Measurements from ENCODE around the gene OR8S1. TPM values are rescaled to one million over a fixed set of nuclear protein-coding genes. Genes with fewer than 3 reads are reported as not detected.

OR8S1 gene
- total RNA-seq: not detected
- polyA plus RNA-seq: not detected
- long read RNA-seq, donor 1: 0 reads
- long read RNA-seq, donor 2: 0 reads

- DNase-seq (no peak), ATAC-seq (no peak)
- intact Hi-C loops (cut with DNase I): no loop called here
- no peaks in the 10 kb centered on the region for H3K4me1 ChIP-seq
- H3K36me3 ChIP-seq (ENCODE audit: insufficient read depth in 1 of 2, low read depth in 1 of 2): no peaks in the 10 kb centered on the region
- WGBS, 3 donors: 79 to 81% (median 79%) methylated on average over 5 of the region's 5 CpGs
- no peak within 1 kb of the TSS for H3K4me3 ChIP-seq
- H3K27ac ChIP-seq: no peak within 1 kb of the TSS
- TF ChIP-seq CTCF (IDR thresholded peaks at IDR 0.05): no peak
- no peaks in the 10 kb centered on the region for H3K9me3 ChIP-seq
- peaks cover 0 to 4% (median 0%) of the 10 kb centered on the region in 3 donors for H3K27me3 ChIP-seq (ENCODE audit: insufficient read depth in 3 of 3, low read length in 2 of 3)
Observed at GRCh38 chr12:48525332-48525731, at the start of gene OR8S1. TSS of gene OR8S1 (plus strand) at chr12:48525632. CDS start at chr12:48525632, 0 bp downstream.

- DNase-seq (no peak), ATAC-seq (no peak)
- H3K9me3 ChIP-seq: no peaks in the 10 kb centered on the region
- H3K27me3 ChIP-seq (ENCODE audit: insufficient read depth in 3 of 3, low read length in 2 of 3): no peaks in the 10 kb centered on the region
- no peak for TF ChIP-seq CTCF (IDR thresholded peaks at IDR 0.05)
- no peaks in the 10 kb centered on the region for H3K4me1 ChIP-seq
- H3K36me3 ChIP-seq (ENCODE audit: insufficient read depth in 1 of 2, low read depth in 1 of 2): no peaks in the 10 kb centered on the region
- 86 to 93% (median 88%) methylated on average over 2 of the region's 2 CpGs for WGBS, 3 donors
- intact Hi-C loops (cut with DNase I): no loop called here
- no peak within 1 kb of the TSS for H3K27ac ChIP-seq
- H3K4me3 ChIP-seq: no peak within 1 kb of the TSS
Observed at GRCh38 chr12:48482198-48482597, 43.2 kb upstream of the OR8S1 start, which contains the start of gene C12orf54. TSS of gene C12orf54 (plus strand) at chr12:48482498. CDS start at chr12:48483297, 799 bp downstream.

- ATAC-seq: no peak
- TF ChIP-seq CTCF (IDR thresholded peaks at IDR 0.05): no peak
- WGBS, 3 donors: 78 to 97% (median 93%) methylated on average over 3 of the region's 3 CpGs
- intact Hi-C loops (cut with DNase I): no loop called here
- Histone ChIP-seq H3K4me3 (no peak overlapping the region), H3K4me1 (no peaks in the 10 kb centered on the region), H3K36me3 (ENCODE audit: insufficient read depth in 1 of 2, low read depth in 1 of 2) (no peaks in the 10 kb centered on the region), H3K9me3 (no peaks in the 10 kb centered on the region), H3K27me3 (ENCODE audit: insufficient read depth in 3 of 3, low read length in 2 of 3) (no peaks in the 10 kb centered on the region), H3K27ac (no peak overlapping the region)
- no peak for DNase-seq
Observed at GRCh38 chr12:48482930-48483329, 42.5 kb upstream of the OR8S1 start.

GRCh38 chr12:48486261-48486660, 39.2 kb upstream of the OR8S1 start:
- DNase-seq: no peak
- no peak overlapping the region for H3K4me3 ChIP-seq
- WGBS, 3 donors: 73 to 89% (median 87%) methylated on average over 2 of the region's 2 CpGs
- no peaks in the 10 kb centered on the region for H3K4me1 ChIP-seq
- H3K27ac ChIP-seq: no peak overlapping the region
- H3K27me3 ChIP-seq (ENCODE audit: insufficient read depth in 3 of 3, low read length in 2 of 3): no peaks in the 10 kb centered on the region
- no peaks in the 10 kb centered on the region for H3K9me3 ChIP-seq
- TF ChIP-seq CTCF (IDR thresholded peaks at IDR 0.05): no peak
- no peaks in the 10 kb centered on the region for H3K36me3 ChIP-seq (ENCODE audit: insufficient read depth in 1 of 2, low read depth in 1 of 2)
- no peak for ATAC-seq
- intact Hi-C loops (cut with DNase I): no loop called here

GRCh38 chr12:48486679-48487078, 38.8 kb upstream of the OR8S1 start:
- intact Hi-C loops (cut with DNase I): no loop called here

More at GRCh38 chr12:48486679-48487078, 38.8 kb upstream of the OR8S1 start:
- ATAC-seq: no peak
- H3K27me3 ChIP-seq (ENCODE audit: insufficient read depth in 3 of 3, low read length in 2 of 3): no peaks in the 10 kb centered on the region
- TF ChIP-seq CTCF (IDR thresholded peaks at IDR 0.05): no peak
- no peaks in the 10 kb centered on the region for H3K4me1 ChIP-seq
- no peaks in the 10 kb centered on the region for H3K9me3 ChIP-seq
- no peak overlapping the region for H3K4me3 ChIP-seq
- no peak overlapping the region for H3K27ac ChIP-seq
- WGBS, 3 donors: 56 to 70% (median 69%) methylated on average over 5 of the region's 5 CpGs
- H3K36me3 ChIP-seq (ENCODE audit: insufficient read depth in 1 of 2, low read depth in 1 of 2): no peaks in the 10 kb centered on the region
- no peak for DNase-seq
